Lower leg skin (tissue), 4 donors: ENCODE results near the gene ELK4. TPM values are rescaled to one million over a fixed set of nuclear protein-coding genes. Genes with fewer than 3 reads are reported as not detected.

Source experiments
- DNase-seq, 2 donors: peaks; one replicate each; pipeline ENCODE4 v3.0.0-alpha.2; 2019; ENCODE audit warnings: low spot score in 2 of 2
- H3K4me3 ChIP-seq: fragments of 200-600 bp; sonication (generic); 2 replicates; pipeline ENCODE4 v1.5.1; 2017; ENCODE audit warnings: mild to moderate bottlenecking, low read depth; ENCODE audit not compliant: poor library complexity, severe bottlenecking
- CTCF ChIP-seq, 3 donors: fragments of 450-650 bp; IDR thresholded peaks; one replicate each; pipeline ENCODE4 v1.5.1; 2016; ENCODE audit warnings: antibody characterized with exemption in 3 of 3, mild to moderate bottlenecking in 3 of 3, moderate library complexity in 2 of 3
- POLR2A ChIP-seq, 2 donors: fragments of 450-650 bp; IDR thresholded peaks; one replicate each; pipeline ENCODE4 v1.6.1; 2016 to 2017; ENCODE audit warnings: antibody characterized with exemption in 2 of 2, mild to moderate bottlenecking in 1 of 2, moderate library complexity in 1 of 2
- WGBS, 2 donors: methylation state at CpG; one replicate each; pipeline ENCODE4 v1.1.5; 2018; 5-methylcytosine and 5-hydroxymethylcytosine counted together
- intact Hi-C: fragments of 100-400 bp; cut with DNase I; formaldehyde crosslinking; loops from one replicate; pipeline ENCODE4 v1.15.0; 2023; ENCODE audit warnings: low total_unique reads
- total RNA-seq, 4 donors: library from RNA; depleted of rRNA; stranded (reverse); fragments of >200 nt; gene quantifications; one replicate each; pipeline ENCODE4 v1.1.0, GENCODE V29; 2016

Gene ELK4
- total RNA-seq, 4 donors from 2014 or later, result 24.1 to 44.2 (median 28.3) TPM

- WGBS, 2 donors, result 81 to 84% methylated on average over 11 of the region's 11 CpGs
- no peak for DNase-seq
- no peak for TF ChIP-seq CTCF (IDR thresholded peaks at IDR 0.05)
- TF ChIP-seq POLR2A (IDR thresholded peaks at IDR 0.05), result no peak
- intact Hi-C loops, result no loop called here
- no peak overlapping the region for H3K4me3 ChIP-seq
These were observed 21.2 kb upstream of the ELK4 start for GRCh38 chr1:205652984-205653383.

- DNase-seq, result no peak
- TF ChIP-seq POLR2A (IDR thresholded peaks at IDR 0.05) (no peak), CTCF (IDR thresholded peaks at IDR 0.05) (no peak)
- intact Hi-C loops, result no loop called here
- H3K4me3 ChIP-seq, result no peak overlapping the region
- 87 to 91% methylated on average over 1 of the region's 1 CpG for WGBS, 2 donors
These were observed 18.4 kb upstream of the ELK4 start for GRCh38 chr1:205650241-205650640.

- DNase-seq, result peak in 1 of 2 donors; percentile 53
- intact Hi-C loops, result no loop called here
- 87 to 89% methylated on average over 8 of the region's 8 CpGs for WGBS, 2 donors
- no peak overlapping the region for H3K4me3 ChIP-seq
- TF ChIP-seq CTCF (IDR thresholded peaks at IDR 0.05), result no peak
- no peak for TF ChIP-seq POLR2A (IDR thresholded peaks at IDR 0.05)
These were observed 13.7 kb upstream of the ELK4 start for GRCh38 chr1:205645519-205645918.

- 94 to 95% methylated on average over 2 of the region's 2 CpGs for WGBS, 2 donors
- TF ChIP-seq POLR2A (IDR thresholded peaks at IDR 0.05), result no peak
- TF ChIP-seq CTCF (IDR thresholded peaks at IDR 0.05), result no peak
- no peak overlapping the region for H3K4me3 ChIP-seq
- intact Hi-C loops, result no loop called here
- DNase-seq, result peak in 1 of 2 donors; percentile 23
These were observed 11.0 kb upstream of the ELK4 start for GRCh38 chr1:205642679-205643307.

- intact Hi-C loops, result no loop called here
- no peak overlapping the region for H3K4me3 ChIP-seq
- no peak for DNase-seq
- TF ChIP-seq CTCF (IDR thresholded peaks at IDR 0.05) (no peak), POLR2A (IDR thresholded peaks at IDR 0.05) (no peak)
- WGBS, 2 donors, result 100% methylated on average over 1 of the region's 1 CpG
These were observed 7.8 kb upstream of the ELK4 start for GRCh38 chr1:205639567-205639966.
